Activated T-helper 2 cell treated with anti-CD3 and anti-CD28 coated beads, Interferon-gamma antibody, Interleukin-2, Interleukin-4, amounts not matched to agents 10 μg/mL and 5 μg/mL and 100 μg/mL, durations not matched to agents 14 hours and 24 hours and 36 hours (primary cell): ENCODE measurements around the gene GNG3. TPM values are rescaled to one million over a fixed set of nuclear protein-coding genes. Genes with fewer than 3 reads are reported as not detected.
"Not testable (repeated sequence)": the region's sequence is repeated elsewhere in the genome, so short reads cannot be mapped to it uniquely, and the experiment has no call there.

Experiments used
- DNase-seq: peaks from one replicate; pipeline ENCODE4 v3.0.0; 2021; ENCODE audit warnings: low spot score
- H3K27ac Mint-ChIP-seq: one replicate; pipeline ENCODE4 v1.8.0; 2021; ENCODE audit warnings: mixed read lengths
- H3K27me3 Mint-ChIP-seq: one replicate; pipeline ENCODE4 v1.8.0; 2021; ENCODE audit warnings: low read depth, mixed read lengths
- H3K36me3 Mint-ChIP-seq: one replicate; pipeline ENCODE4 v1.8.0; 2021; ENCODE audit warnings: low read depth, mixed read lengths
- H3K4me1 Mint-ChIP-seq: one replicate; pipeline ENCODE4 v1.8.0; 2021; ENCODE audit warnings: low read depth, mixed read lengths
- H3K4me3 Mint-ChIP-seq: one replicate; pipeline ENCODE4 v1.8.0; 2021; ENCODE audit warnings: low read depth, mild to moderate bottlenecking, moderate library complexity, mixed read lengths
- H3K9me3 Mint-ChIP-seq: one replicate; pipeline ENCODE4 v1.8.0; 2021; ENCODE audit warnings: mixed read lengths
- intact Hi-C: fragments of 100-400 bp; cut with micrococcal nuclease; formaldehyde crosslinking; loops from one replicate; pipeline ENCODE4 v1.15.1; 2023
- total RNA-seq: library from RNA; stranded (reverse); gene quantifications from 2 replicates; pipeline ENCODE4 v1.2.3, GENCODE V29; 2022

Gene GNG3
- total RNA-seq, 1 donor from 2014 or later, result not detected

- intact Hi-C loops, result loop anchor here (1.0 to 10.0 kb wide), 3 partner anchors 103 to 300 kb away; partner anchors contain the start of gene TUT1
- H3K27ac Mint-ChIP-seq, result peak overlapping the region; percentile 60
These were observed 12.9 kb upstream of the GNG3 start for GRCh38 chr11:62694455-62695167.

DNA sequence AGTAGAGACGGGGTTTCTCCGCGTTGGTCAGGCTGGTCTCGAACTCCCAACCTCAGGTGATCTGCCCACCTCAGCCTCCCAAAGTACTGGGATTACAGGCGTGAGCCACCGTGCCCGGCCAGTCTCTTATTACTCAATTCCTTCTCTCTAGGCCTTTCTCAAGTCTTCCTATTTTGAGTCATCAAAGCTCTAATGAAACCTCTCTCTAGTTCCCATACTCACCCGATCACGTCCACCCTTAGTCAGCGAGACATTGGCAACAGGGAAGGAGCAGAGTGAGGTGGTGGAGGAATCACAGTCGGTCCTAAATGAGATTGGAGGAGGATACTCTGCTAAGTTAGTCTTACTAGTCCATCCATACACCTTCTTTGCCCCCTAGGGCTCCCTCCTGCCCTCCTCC lies 5.2 kb upstream of the GNG3 start:
- H3K36me3 Mint-ChIP-seq, result peaks cover 26% of the 10 kb centered on the region
- no peak overlapping the region for H3K27ac Mint-ChIP-seq
- DNase-seq, result no peak
- H3K9me3 Mint-ChIP-seq, result no peaks in the 10 kb centered on the region
- intact Hi-C loops, result no loop called here
- H3K27me3 Mint-ChIP-seq, result no peaks in the 10 kb centered on the region
- no peak overlapping the region for H3K4me3 Mint-ChIP-seq
- H3K4me1 Mint-ChIP-seq, result peaks cover 17% of the 10 kb centered on the region

More at GRCh38 chr11:62694455-62695167, 12.9 kb upstream of the GNG3 start:
- Mint-ChIP-seq H3K36me3 (peaks cover 26% of the 10 kb centered on the region), H3K4me1 (peaks cover 8% of the 10 kb centered on the region), H3K4me3 (no peak overlapping the region), H3K9me3 (no peaks in the 10 kb centered on the region), H3K27me3 (no peaks in the 10 kb centered on the region)
- DNase-seq, result peak; percentile 64

DNA sequence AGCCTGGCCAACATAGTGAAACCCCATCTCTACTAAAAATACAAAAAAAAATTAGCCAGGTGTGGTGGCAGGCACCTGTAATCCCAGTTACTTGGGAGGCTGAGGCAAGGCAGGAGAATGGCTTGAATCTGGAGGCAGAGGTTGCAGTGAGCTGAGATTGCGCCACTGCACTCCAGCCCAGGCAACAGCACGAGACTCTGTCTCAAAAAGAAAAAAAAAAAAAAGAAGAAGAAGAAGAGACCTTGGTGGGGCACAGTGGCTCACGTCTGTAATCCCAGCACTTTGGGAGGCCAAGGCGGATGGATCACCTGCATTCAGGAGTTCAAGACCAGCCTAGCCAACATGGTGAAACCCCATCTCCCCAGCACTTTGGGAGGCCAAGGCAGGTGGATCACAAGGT lies 3.6 kb upstream of the GNG3 start:
- H3K27me3 Mint-ChIP-seq, H3K4me3 Mint-ChIP-seq, DNase-seq, H3K27ac Mint-ChIP-seq, H3K9me3 Mint-ChIP-seq, intact Hi-C loops: not testable (repeated sequence)
- Mint-ChIP-seq H3K36me3 (peaks cover 29% of the 10 kb centered on the region), H3K4me1 (peaks cover 32% of the 10 kb centered on the region)

GRCh38 chr11:62705413-62705812 lies 2.1 kb upstream of the GNG3 start:
- H3K4me1 Mint-ChIP-seq, result peaks cover 33% of the 10 kb centered on the region
- intact Hi-C loops, result loop anchor here (5.0 kb wide), 1 partner anchor 127 kb away; the partner anchor contains the start of genes STX5 and TEX54
- no peaks in the 10 kb centered on the region for H3K27me3 Mint-ChIP-seq

DNA sequence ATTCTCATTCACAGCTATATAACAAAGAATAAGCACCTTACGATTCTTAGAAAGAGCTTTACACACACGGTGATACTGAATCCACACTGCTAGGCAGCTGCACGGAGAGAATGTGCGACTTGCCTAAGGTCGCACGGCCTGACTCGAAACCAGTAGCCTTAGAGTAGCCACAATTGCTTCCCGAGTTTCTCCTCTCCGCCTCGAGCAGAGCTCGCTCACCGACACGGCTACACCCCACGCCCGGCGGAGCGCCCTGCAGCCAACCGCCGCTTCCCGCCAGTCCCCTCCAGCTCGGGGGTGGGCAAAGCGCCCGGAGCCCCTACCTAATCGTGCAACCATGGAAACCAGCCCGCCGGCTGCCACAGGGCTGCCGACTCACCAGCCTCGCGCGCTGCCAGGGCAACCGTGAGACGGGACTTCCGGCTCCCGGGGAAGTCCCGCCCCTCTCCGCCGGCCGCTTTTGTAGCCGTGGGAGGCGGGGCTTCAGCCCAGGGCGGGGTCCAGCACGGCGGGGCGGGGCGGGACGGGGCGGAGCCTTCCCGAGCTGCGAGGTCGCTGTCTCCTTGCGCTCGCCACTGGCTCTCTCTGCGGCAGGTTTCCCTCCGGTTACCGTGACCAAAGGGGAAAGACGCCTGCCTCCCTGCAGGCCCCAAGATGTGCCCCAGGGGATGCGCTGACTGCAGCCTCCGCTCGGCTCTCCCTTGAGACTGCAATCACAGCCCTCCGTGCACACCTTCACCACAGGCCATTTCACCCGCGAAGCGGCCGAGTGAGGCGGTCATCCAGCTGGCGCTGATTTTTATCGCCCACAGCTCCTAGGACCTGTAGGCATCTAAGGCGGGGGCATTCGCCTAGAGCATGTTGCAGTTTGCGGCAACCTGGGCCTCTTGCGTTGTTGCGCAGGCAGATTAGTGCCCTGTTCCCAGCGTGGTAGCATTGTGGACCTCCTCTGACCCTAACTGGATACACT lies 1.3 kb upstream of the GNG3 start:
- Mint-ChIP-seq H3K9me3 (no peaks in the 10 kb centered on the region), H3K4me1 (peaks cover 37% of the 10 kb centered on the region), H3K4me3 (peak overlapping the region; percentile 90), H3K27me3 (no peaks in the 10 kb centered on the region), H3K36me3 (peaks cover 38% of the 10 kb centered on the region), H3K27ac (peak overlapping the region; percentile 57)
- intact Hi-C loops, result loop anchor here (5.0 kb wide), 1 partner anchor 126 kb away; the partner anchor contains the start of genes STX5 and TEX54
- DNase-seq, result peak; percentile 89

More at GRCh38 chr11:62705413-62705812, 2.1 kb upstream of the GNG3 start:
- DNase-seq, result no peak
- peak overlapping the region; percentile 90 for H3K4me3 Mint-ChIP-seq
- H3K36me3 Mint-ChIP-seq, result peaks cover 34% of the 10 kb centered on the region
- H3K27ac Mint-ChIP-seq, result peak overlapping the region; percentile 57
- H3K9me3 Mint-ChIP-seq, result no peaks in the 10 kb centered on the region

DNA sequence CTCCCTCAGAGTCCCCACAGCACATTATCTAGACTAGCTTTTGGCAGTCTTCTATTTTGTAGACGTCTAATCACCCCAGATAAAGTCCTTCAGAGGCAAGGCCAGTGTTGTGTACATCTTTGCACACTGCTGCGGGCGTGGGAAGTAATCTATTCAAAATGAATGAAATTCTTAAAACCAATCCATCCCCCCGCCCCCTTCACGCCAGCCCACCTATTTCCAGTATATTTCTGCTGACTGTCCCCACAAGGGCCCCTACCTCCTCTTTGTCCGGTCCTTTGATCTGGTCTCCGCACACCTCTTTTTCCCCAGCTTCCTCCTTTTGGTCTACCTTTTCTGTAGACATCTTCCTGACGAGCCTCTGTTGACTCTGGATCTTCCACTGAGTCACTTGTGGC lies 627 bp upstream of the GNG3 start:
- H3K27ac Mint-ChIP-seq, result peak overlapping the region; percentile 14
- H3K9me3 Mint-ChIP-seq, result no peaks in the 10 kb centered on the region
- H3K36me3 Mint-ChIP-seq, result peaks cover 40% of the 10 kb centered on the region
- H3K4me3 Mint-ChIP-seq, result peak overlapping the region; percentile 58
- no peak for DNase-seq
- H3K4me1 Mint-ChIP-seq, result peaks cover 37% of the 10 kb centered on the region
- no peaks in the 10 kb centered on the region for H3K27me3 Mint-ChIP-seq
- intact Hi-C loops, result loop anchor here (5.0 kb wide), 1 partner anchor 125 kb away; the partner anchor contains the start of genes STX5 and TEX54

DNA sequence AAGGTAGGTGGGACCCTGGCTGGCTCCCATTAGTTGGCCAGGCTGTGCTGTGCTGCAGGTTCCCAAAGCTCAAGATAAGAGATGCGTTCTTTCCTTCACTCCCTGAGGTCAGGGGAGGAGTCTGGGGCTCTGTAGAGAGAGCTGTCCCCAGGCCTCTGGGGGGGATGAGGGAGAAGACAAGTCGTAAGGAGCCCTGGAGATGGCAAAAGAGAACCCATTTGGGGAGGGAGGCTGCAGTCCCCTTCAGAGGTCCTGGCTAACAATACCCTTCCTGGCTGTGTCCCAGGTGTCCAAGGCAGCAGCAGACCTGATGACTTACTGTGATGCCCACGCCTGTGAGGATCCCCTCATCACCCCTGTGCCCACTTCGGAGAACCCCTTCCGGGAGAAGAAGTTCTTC lies 916 bp downstream of the GNG3 start:
- Mint-ChIP-seq H3K27ac (peak overlapping the region; percentile 88), H3K4me1 (peaks cover 47% of the 10 kb centered on the region), H3K4me3 (peak overlapping the region; percentile 82), H3K36me3 (peaks cover 44% of the 10 kb centered on the region), H3K9me3 (no peaks in the 10 kb centered on the region), H3K27me3 (no peaks in the 10 kb centered on the region)
- intact Hi-C loops, result loop anchor here (5.0 kb wide), 1 partner anchor 124 kb away; the partner anchor contains the start of genes STX5 and TEX54
- no peak for DNase-seq

DNA sequence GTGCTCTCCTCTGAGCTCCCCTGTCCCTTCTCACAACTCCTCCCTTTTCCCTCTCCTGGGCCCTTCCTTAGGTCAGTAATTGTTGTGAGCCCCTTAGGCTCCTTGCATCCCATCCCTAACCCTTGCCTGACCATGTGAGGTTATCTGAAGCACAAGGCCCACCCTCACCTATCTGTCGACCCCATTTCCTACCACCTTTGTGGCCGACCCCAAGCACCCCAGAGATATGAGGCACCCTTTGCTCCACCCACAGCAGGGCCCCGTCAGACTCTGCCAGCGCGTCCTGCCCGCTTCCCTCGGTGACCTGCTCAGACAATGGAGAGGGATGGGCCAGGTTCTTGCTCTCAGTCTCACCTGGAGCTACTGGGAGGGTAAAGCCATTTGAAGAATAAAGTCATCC lies 1.3 kb downstream of the GNG3 start:
- intact Hi-C loops, result loop anchor here (1.0 to 5.0 kb wide), 6 partner anchors 19 to 173 kb away; partner anchors contain the start of genes GANAB, HNRNPUL2, STX5 and TAF6L
- peaks cover 51% of the 10 kb centered on the region for H3K4me1 Mint-ChIP-seq
- H3K9me3 Mint-ChIP-seq, result no peaks in the 10 kb centered on the region
- H3K27ac Mint-ChIP-seq, result peak overlapping the region; percentile 88
- no peaks in the 10 kb centered on the region for H3K27me3 Mint-ChIP-seq
- DNase-seq, result peak; percentile 36
- H3K4me3 Mint-ChIP-seq, result peak overlapping the region; percentile 82
- H3K36me3 Mint-ChIP-seq, result peaks cover 45% of the 10 kb centered on the region

GRCh38 chr11:62709247-62710000 lies 1.9 kb downstream of the GNG3 start:
- Mint-ChIP-seq H3K4me3 (peak overlapping the region; percentile 82), H3K4me1 (peaks cover 56% of the 10 kb centered on the region), H3K27me3 (no peaks in the 10 kb centered on the region), H3K27ac (peak overlapping the region; percentile 88), H3K9me3 (no peaks in the 10 kb centered on the region), H3K36me3 (peaks cover 51% of the 10 kb centered on the region)
- DNase-seq, result peak; percentile 94
- intact Hi-C loops, result loop anchor here (1.0 to 5.0 kb wide), 6 partner anchors 18 to 172 kb away; partner anchors contain the start of genes GANAB, HNRNPUL2, STX5 and TAF6L

GRCh38 chr11:62710001-62710345 lies 2.5 kb downstream of the GNG3 start:
- peaks cover 51% of the 10 kb centered on the region for H3K36me3 Mint-ChIP-seq
- H3K4me1 Mint-ChIP-seq, result peaks cover 60% of the 10 kb centered on the region
- no peaks in the 10 kb centered on the region for H3K9me3 Mint-ChIP-seq
- no peaks in the 10 kb centered on the region for H3K27me3 Mint-ChIP-seq
- peak overlapping the region; percentile 82 for H3K4me3 Mint-ChIP-seq
- no peak for DNase-seq
- peak overlapping the region; percentile 88 for H3K27ac Mint-ChIP-seq
- intact Hi-C loops, result no loop called here

DNA sequence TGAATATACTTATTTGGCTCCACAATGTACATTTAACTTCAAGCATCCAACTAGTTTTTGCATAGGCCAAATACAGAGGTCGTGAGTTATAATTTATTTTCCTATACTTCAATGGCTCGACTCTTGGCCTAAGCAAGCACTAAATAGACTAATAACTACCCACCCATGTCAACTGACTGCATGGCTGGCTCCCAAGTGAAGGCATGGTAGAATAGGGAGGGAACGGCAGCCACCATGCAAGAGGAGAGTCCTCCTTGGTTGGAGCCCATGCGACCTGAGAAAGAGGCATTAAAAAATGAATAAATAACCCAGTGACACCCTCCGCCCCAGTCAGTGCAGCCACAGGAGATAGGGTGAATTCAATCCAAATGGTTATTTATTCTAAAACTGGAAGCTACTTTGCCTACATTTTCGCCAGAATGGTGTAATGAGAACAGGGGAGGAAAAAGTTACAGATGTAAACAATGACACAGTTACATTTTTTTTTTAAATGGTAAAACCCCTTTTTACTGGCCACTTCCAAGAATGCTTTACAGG lies 4.9 kb downstream of the GNG3 start:
- DNase-seq, result no peak
- H3K4me1 Mint-ChIP-seq, result peaks cover 58% of the 10 kb centered on the region
- intact Hi-C loops, result loop anchor here (2.0 kb wide), 1 partner anchor 42 kb away; the partner anchor contains the start of gene UQCC3
- peak overlapping the region; percentile 87 for H3K27ac Mint-ChIP-seq
- H3K27me3 Mint-ChIP-seq, result no peaks in the 10 kb centered on the region
- H3K4me3 Mint-ChIP-seq, result peak overlapping the region; percentile 27
- H3K36me3 Mint-ChIP-seq, result peaks cover 70% of the 10 kb centered on the region
- no peaks in the 10 kb centered on the region for H3K9me3 Mint-ChIP-seq
